Esophagus squamous epithelium (tissue), 4 donors: ENCODE data around the gene ACAA1.
A peak's percentile ranks its signal among the peaks of the same experiment; 100 is the strongest.

ENCODE experiments used
- CTCF ChIP-seq, 6 experiments: fragments of 450-650 bp in 4 of 6; fragments of 200-600 bp in 2 of 6; sonication (generic) in 2 of 6; IDR thresholded peaks; one replicate each; pipeline ENCODE4 v1.5.1; 2016 to 2019; ENCODE audit warnings: antibody characterized with exemption in 6 of 6, mild to moderate bottlenecking in 4 of 6, moderate library complexity in 4 of 6
- POLR2A ChIP-seq, 4 donors: fragments of 450-650 bp; IDR thresholded peaks; one replicate each; pipeline ENCODE4 v1.6.1; 2017; ENCODE audit warnings: antibody characterized with exemption in 4 of 4, mild to moderate bottlenecking in 4 of 4, moderate library complexity in 3 of 4

GRCh38 chr3:38164952-38165721, 28.2 kb upstream of the ACAA1 start, which contains the start of gene OXSR1:
- no peak for TF ChIP-seq CTCF (IDR thresholded peaks at IDR 0.05)
- peak in 3 of 4 donors; percentile 81 to 96 (median 89) for TF ChIP-seq POLR2A (IDR thresholded peaks at IDR 0.05)
